NOMO-1 (cell line): ENCODE measurements around the gene LILRB2.
A peak's percentile ranks its signal among the peaks of the same experiment; 100 is the strongest.
"Not testable (repeated sequence)": the region's sequence is repeated elsewhere in the genome, so short reads cannot be mapped to it uniquely, and the experiment has no call there.

Source experiments
- DNase-seq, 2 experiments: peaks; one replicate each; lab custom pipeline; 2025; ENCODE audit not compliant: unreplicated experiment in 2 of 2; lab: John Stamatoyannopoulos, UW

Gene LILRB2

DNA sequence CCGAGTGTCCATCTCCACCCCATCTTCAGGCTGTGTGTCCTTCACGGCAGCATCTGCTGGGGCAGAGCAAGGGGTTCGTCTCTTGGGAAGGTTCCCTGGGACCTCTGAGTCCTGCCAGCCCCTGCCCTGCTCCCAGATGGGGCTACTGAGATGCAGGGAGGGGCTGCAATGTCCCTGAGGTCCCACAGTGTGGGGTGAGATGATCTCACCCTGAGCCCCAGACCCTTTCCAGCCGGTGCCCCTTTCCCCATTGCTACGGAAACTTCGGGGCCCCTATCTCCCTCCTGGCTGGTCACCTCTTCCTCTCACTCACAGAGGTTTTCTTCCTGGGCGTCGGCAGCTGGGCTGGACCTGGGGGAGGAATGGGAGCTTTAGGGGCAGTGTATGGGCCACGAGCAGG lies 5.0 kb downstream of the LILRB2 start:
- DNase-seq: no peak

DNA sequence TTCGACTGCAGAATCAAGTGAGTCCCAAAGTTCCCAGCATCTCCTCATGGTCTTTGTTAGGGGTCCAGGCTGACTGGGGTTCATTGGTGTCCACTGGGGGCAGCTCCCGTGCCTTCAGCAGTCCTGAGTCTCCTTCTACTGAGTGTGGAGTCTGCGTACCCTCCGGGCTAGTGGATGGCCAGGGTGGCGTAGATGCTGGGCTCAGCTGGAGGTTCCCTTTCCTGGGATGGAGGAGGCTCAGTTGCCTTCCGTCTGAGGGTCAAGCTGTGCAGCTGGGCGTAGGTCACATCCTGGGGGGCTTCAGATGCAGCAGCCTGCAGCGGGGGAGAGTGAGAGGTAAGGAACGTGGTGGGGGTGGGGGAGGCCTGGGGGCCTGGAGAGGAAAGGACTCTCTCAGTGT lies 6.4 kb downstream of the LILRB2 start:
- not testable (repeated sequence) for DNase-seq

DNA sequence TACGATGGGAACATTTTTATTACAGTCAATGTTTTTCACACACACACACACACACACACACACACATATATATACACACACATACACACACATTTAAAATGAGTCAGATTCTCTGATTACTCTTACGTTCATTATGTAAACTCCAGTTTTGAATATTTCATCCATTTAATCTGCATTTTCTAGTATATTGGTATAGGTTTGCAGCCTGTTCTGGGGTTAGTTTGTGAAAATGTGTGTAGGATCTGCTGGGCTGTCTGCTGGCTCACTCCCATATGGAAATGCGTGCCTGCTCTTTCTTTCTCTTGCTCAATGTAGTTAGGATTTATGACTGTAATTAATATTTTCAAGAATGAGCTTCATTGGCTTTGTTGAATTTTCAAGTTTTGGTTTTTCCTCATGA lies 7.1 kb downstream of the LILRB2 start:
- DNase-seq: no peak

- not testable (repeated sequence) for DNase-seq
These were observed 8.7 kb downstream of the LILRB2 start for GRCh38 chr19:54272181-54272580.

- not testable (repeated sequence) for DNase-seq
These were observed 9.3 kb downstream of the LILRB2 start for GRCh38 chr19:54271587-54271986.

- peak; percentile 30 to 69 for DNase-seq
These were observed 9.8 kb downstream of the LILRB2 start for GRCh38 chr19:54271106-54271505.

DNA sequence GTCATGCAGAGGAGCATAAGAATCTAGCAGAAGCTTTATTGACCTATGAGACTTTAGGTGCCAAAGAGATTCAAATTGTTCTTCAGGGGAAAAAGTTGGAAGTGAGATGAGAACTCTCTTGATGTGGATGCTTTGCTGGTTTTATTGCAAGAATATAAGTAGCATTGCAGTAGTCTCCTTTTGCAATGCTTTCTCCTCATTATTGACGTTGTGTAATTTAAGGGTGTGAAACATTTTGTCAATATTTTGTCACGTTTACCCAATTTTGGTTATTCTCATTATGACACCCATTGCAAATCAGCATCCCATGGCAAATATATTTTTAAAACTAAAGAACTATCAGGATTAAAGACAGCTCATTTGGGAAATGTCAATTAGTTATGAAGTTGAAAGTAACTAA lies 12.0 kb downstream of the LILRB2 start:
- DNase-seq: peak in 1 of 2 experiments; percentile 17

DNA sequence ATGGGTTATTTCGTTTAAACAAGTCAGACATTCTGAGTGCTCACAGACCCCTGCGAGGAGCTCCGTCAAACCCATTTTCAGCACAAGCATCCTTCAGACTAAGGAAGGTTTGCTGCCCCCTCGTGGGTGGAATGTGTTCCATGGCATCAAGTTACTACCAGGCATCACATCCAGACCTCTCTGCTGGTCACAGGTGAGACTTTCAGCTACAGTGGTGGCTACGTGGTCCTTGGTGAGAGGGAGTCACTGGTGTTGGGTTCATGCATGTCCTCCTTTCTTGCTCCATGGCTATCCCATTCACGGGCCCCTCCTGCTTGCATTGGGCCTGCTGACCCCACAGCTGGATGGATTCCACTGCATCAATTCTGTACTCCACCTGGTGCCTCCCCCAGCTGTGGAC lies 14.8 kb downstream of the LILRB2 start:
- peak; percentile 14 to 61 for DNase-seq

DNA sequence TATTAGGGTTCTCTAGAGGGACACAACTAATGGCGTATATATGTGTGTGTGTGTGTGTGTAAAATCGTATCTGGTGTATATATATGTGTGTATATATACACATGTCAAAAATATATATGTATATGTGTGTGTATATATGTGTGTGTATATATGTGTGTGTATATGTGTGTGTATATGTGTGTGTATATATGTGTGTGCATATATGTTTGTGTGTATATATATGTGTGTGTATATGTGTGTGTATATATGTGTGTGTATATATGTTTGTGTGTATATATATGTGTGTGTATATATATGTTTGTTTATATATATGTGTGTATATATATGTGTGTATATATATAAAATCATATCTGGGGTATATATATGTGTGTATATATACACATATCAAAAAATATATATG lies 18.4 kb downstream of the LILRB2 start:
- no peak for DNase-seq

DNA sequence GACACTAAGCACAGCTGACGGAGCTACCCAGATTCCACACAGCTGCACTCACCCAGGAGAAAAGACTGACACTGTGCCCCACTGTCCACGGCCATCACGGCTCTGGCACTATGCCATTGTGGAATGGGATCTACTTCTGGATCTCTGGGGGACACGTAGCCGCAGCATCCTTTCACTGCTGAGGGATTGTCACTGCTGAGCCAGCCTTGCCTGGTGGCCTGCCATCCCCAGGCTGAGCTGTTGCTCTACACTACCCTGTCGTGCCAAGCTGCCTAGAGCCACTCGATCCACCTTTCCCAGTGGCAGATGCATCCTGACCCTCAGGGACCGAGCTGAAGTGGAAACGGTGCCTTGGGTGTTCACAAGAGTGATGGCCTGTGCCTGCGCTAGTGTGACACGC lies 18.8 kb downstream of the LILRB2 start:
- DNase-seq: no peak

GRCh38 chr19:54257116-54257480 lies 23.8 kb downstream of the LILRB2 start, which contains the start of gene LILRB5:
Gene LILRB5, minus strand, starts transcription at chr19:54257273. Its CDS starts 80 bp downstream, at chr19:54257193.
- DNase-seq: no peak

DNA sequence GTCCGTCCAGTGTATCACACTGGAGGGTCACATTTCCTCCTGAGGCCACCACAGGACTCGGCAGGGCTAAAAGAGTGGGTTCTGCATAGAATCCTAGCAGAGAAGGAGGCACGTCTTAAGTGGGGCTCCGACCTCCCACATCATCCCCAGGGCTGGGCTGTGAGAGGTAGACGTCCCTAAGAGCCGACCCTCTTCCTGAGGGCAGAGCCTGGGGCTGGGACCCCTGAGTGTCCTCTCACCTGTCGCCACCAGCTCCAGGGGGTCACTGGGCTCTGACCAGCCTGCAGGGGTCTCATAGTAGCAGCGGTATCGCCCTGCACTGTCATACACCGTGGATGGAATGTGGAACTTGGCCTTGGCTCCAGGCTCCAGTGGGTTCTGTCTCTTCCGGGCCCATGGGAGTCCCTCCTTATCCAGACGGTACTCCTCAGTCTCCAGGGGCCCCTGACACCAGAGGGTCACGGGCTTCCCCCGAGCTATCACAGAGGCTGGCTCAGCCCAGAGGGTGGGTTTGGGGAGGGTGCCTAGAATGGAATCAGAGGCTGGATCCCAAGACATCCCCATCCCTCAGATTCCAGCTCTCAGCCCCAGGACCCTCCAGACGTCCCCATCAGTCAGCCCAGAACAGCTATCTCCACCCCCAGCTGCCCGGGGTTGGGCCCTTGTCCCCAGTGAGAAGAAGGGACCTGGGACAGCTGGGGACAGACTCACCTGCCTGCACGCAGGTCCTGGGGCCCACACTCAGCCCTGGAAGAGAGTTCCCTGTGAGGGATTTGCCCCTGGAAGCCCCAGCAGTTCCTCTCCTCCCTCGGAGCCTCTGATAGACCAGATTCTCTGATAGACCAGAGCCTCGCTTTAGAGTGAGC lies 24.4 kb downstream of the LILRB2 start:
- DNase-seq: no peak

GRCh38 chr19:54255105-54255775 lies 25.7 kb downstream of the LILRB2 start:
- no peak for DNase-seq

GRCh38 chr19:54254195-54254906 lies 26.6 kb downstream of the LILRB2 start:
- no peak for DNase-seq

GRCh38 chr19:54253331-54254194 lies 27.3 kb downstream of the LILRB2 start:
- DNase-seq: no peak

- no peak for DNase-seq
These were observed 28.1 kb downstream of the LILRB2 start for GRCh38 chr19:54252845-54253244.

DNA sequence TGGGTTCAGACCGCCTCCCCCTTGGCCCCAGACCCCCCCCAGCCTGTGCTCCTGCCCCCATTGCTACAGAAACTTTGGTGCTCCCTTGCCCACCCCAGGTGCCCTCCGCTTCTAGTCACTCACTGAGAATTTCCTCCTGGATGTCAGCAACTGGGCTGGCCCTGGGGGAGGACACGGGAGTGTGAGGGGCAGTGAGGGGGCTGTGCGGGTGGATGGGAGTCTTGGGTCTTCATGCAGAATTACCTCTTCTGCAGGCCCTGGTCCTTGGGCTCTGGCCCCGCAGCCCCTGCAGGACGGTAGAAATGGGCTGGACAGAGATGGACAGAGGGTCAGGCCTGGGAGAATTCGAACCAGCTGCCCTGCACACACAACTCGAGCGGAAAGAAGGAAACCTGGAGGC lies 28.7 kb downstream of the LILRB2 start:
- DNase-seq: no peak

DNA sequence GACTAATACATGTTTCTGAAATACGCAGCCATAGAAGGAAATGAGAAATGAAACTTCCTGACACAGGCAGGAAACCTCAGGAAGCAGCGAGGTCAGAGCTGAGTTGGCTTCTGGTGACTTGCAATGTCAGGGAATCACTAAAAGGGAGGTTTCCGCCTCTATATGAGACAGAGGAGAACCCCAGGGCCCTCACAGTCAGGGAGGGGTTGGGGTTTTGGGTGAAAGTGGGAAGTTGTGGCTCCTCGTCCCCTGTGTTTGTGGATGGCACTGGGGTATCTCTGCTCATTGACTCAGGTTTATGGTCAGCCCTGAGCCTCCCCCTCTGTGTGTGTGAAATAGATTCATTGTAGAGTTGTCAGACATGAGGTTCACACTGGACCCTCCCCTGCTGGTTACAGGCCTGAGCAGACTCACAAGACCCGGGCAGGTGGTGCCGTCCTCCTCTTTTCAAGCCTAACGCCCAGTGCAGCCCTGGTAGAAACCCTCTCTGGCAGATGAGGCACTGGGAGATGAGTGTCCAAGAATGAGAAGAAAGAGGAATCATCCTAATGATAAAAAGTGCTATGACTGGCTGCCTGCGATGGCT lies 32.8 kb downstream of the LILRB2 start:
- DNase-seq: peak; percentile 82 to 92

- no peak for DNase-seq
These were observed 33.6 kb downstream of the LILRB2 start for GRCh38 chr19:54247106-54247930.
